Measurements from ENCODE around the gene IGF1. TPM values are rescaled to one million over a fixed set of nuclear protein-coding genes. Genes with fewer than 3 reads are reported as not detected.

The IGF1 gene
- total and polyA plus RNA-seq, 7 donors = 7.4 to 27.1 (median 15.6) TPM

DNA sequence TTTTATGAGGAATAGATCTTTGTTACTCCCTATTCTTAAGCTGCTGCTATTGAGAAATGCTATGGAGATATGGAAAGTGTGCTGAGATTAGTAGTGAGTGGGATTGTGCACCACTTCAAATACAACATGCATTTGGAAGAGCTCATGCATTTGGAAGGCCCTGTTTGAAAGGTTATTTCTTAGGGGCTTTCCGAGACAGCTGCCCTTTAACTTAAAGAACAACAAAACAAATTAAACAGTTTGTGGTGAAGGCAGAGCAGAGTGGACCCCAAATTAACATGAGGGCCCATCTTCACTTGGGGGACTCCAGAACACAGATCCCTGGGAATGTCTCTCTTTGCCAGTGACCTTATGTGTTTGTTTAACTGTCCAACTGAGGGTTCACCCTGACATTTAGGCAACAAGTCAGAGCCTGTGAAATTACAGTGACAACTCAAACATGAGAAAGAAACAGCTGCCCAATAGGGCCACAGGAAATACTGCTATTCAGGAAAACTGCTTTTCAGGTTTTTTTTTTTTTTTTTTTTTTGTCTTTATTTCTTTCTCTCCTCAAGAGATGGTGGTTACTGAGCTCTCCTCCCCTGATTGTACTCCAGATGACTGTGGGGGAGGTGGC is 41.4 kb upstream of the IGF1 start:
- H3K27ac ChIP-seq = no peak overlapping the region
- no peak overlapping the region for H3K4me3 ChIP-seq
- 67 to 82% methylated on average over 1 of the region's 1 CpG for WGBS, 2 donors
- intact Hi-C loops (cut with DNase I) = no loop called here
- H3K27me3 ChIP-seq = no peaks in the 10 kb centered on the region
- H3K36me3 ChIP-seq = no peaks in the 10 kb centered on the region
- DNase-seq = no peak
- H3K4me1 ChIP-seq = no peaks in the 10 kb centered on the region
- no peaks in the 10 kb centered on the region for H3K9me3 ChIP-seq
- TF ChIP-seq POLR2AphosphoS5 (IDR thresholded peaks at IDR 0.05) = no peak
- TF ChIP-seq, protein P1, sequence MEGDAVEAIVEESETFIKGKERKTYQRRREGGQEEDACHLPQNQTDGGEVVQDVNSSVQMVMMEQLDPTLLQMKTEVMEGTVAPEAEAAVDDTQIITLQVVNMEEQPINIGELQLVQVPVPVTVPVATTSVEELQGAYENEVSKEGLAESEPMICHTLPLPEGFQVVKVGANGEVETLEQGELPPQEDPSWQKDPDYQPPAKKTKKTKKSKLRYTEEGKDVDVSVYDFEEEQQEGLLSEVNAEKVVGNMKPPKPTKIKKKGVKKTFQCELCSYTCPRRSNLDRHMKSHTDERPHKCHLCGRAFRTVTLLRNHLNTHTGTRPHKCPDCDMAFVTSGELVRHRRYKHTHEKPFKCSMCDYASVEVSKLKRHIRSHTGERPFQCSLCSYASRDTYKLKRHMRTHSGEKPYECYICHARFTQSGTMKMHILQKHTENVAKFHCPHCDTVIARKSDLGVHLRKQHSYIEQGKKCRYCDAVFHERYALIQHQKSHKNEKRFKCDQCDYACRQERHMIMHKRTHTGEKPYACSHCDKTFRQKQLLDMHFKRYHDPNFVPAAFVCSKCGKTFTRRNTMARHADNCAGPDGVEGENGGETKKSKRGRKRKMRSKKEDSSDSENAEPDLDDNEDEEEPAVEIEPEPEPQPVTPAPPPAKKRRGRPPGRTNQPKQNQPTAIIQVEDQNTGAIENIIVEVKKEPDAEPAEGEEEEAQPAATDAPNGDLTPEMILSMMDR (IDR thresholded peaks at IDR 0.05) = no peak
- no peak for TF ChIP-seq POLR2A (IDR thresholded peaks at IDR 0.05)
- no peak for TF ChIP-seq EP300 (IDR thresholded peaks at IDR 0.05)

DNA sequence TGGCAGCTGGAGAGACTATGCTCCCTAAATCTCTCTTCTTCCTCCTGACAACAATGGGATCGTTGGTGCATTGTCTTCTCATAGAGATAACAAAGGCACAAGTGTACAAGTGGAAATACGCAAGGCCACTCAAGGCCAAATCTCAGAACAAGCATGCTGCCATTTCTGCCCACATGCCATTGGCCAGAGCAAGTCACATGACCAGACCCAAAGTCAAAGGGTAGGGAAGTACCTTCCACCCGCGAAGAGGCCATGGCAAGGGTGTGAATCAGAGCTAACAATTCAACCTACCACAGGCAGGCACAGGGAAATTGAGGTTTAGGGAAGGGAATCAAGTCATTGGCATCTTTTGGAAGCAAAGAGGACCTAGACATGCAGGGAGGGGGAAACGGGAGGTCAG is 38.5 kb upstream of the IGF1 start:
- Histone ChIP-seq H3K27ac (no peak overlapping the region), H3K27me3 (no peaks in the 10 kb centered on the region), H3K4me1 (no peaks in the 10 kb centered on the region), H3K4me3 (no peak overlapping the region), H3K9me3 (no peaks in the 10 kb centered on the region), H3K36me3 (no peaks in the 10 kb centered on the region)
- DNase-seq = no peak
- WGBS, 2 donors = 82 to 88% methylated on average over 5 of the region's 5 CpGs
- TF ChIP-seq, protein P1 (IDR thresholded peaks at IDR 0.05) = no peak
- no peak for TF ChIP-seq POLR2AphosphoS5 (IDR thresholded peaks at IDR 0.05)
- intact Hi-C loops (cut with DNase I) = no loop called here

DNA sequence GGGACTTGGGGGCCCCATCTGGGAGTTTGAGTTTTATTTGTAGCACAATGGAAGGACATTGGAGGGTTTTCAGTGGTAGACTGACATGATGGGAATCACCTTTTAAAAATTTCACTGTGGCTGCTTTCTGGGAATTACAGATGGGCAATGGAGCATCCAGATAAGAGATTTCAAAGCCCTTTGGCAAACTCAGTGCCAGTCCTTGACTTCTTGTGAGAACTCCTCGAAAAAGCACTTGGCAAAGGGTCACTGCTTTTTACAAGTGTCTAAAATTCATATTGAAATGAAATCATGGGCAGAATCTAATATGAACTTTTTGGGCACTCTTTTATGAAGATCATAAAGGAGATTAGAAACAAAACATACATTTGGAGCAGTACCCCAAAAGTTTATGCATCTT is 34.3 kb upstream of the IGF1 start:
- WGBS, 2 donors = 67 to 79% methylated on average over 1 of the region's 1 CpG
- Histone ChIP-seq H3K9me3 (peaks cover 0 to 3% (median 0%) of the 10 kb centered on the region in 4 donors), H3K4me3 (no peak overlapping the region), H3K27ac (no peak overlapping the region), H3K36me3 (no peaks in the 10 kb centered on the region), H3K4me1 (no peaks in the 10 kb centered on the region), H3K27me3 (no peaks in the 10 kb centered on the region)
- TF ChIP-seq, protein P1 (IDR thresholded peaks at IDR 0.05) = no peak
- TF ChIP-seq POLR2AphosphoS5 (IDR thresholded peaks at IDR 0.05) (no peak), EP300 (IDR thresholded peaks at IDR 0.05) (no peak), POLR2A (IDR thresholded peaks at IDR 0.05) (no peak)
- intact Hi-C loops (cut with DNase I) = no loop called here
- DNase-seq = no peak

DNA sequence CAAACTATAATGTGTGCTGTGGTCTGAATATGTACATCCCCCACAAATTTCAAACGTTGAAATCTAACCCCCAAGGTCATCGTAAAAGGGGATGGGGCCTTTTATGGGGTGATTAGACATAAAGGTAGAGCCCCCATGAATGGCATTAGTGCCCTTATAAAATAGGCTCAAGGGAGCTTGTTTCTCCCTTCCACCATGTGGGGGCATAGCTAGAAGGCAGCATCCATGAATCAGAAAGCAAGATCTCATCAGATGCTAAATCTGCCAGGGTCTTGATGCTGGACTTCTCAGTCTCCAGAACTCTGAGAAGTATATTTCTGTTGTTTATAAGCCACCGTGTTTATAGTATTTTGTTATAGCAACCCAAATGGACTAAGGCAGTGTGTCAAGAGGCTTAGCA is 33.4 kb upstream of the IGF1 start:
- 69 to 75% methylated on average over 3 of the region's 3 CpGs for WGBS, 2 donors
- intact Hi-C loops (cut with DNase I) = no loop called here

More for the DNA sequence above, 33.4 kb upstream of the IGF1 start:
- Histone ChIP-seq H3K27me3 (no peaks in the 10 kb centered on the region), H3K4me1 (no peaks in the 10 kb centered on the region), H3K27ac (no peak overlapping the region), H3K9me3 (peaks cover 0 to 3% (median 0%) of the 10 kb centered on the region in 4 donors), H3K36me3 (no peaks in the 10 kb centered on the region), H3K4me3 (no peak overlapping the region)
- TF ChIP-seq, protein P1 (IDR thresholded peaks at IDR 0.05) = no peak
- TF ChIP-seq EP300 (IDR thresholded peaks at IDR 0.05) (no peak), POLR2A (IDR thresholded peaks at IDR 0.05) (no peak), POLR2AphosphoS5 (IDR thresholded peaks at IDR 0.05) (no peak)
- DNase-seq = no peak
